Measurements from ENCODE around the gene WDR33.

WDR33 gene

DNA sequence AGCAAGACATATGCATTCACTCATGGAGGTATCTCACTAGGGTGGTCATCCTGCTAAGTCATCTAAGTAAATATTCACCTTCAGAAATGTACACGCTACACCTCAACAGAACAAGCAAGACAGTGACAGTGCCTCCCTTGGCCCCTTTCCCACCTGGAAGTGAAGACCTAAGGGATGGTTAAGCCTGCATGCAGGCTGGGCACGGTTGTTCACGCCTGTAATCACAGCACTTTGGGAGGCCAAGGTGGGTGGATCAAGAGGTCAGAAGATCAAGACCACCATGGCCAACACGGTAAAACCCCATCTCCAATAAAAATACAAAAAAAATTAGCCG is 140.0 kb downstream of the WDR33 start:
- Mint-ChIP-seq H3K4me1 (peaks cover 6% of the 10 kb centered on the region), H3K27ac (no peak overlapping the region), H3K4me3 (no peak overlapping the region), H3K9me3 (no peaks in the 10 kb centered on the region), H3K27me3 (peaks cover 79% of the 10 kb centered on the region)
- no peak for DNase-seq
- ATAC-seq: no peak

DNA sequence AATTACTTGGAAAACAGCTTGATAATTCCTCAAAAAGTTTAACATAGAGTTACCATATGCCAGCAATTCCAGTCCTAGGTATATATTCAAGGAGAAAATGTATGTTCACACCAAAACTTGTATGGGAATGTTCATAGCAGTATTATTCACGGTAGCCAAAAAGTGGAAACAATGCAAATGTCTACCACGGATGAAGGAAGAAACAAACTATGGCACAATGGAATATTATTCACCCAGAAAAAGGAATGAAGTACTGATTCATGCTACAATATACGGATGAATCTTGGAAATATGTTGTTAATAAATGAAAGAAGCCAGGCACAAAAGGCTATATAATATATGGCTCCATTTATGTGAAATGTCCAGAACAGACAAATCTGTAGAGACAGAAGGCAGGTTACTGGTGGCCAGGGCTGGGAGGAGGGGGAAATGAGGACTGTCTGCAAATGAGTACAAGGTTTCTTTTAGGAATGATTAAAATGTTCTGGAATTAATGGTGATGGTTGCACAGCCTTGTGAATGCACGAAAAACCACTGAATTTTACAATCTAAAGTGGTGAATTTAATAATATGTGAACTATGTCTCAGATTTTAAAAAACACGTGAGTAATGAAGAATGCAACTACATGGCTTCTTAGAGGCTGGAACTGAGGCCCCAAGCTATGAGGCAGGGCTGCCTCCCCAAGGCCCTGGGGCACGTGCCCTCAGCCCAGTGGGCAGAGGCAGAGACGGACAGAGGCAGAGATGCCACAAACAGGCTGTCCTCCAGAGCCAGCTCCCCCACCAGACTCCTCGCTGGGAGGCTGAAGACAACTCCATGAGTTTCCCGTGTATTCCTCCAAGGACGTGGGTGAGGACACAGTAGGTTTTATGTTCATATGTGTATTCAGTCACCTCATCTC is 140.7 kb downstream of the WDR33 start:
- no peak overlapping the region for H3K4me3 Mint-ChIP-seq
- no peaks in the 10 kb centered on the region for H3K9me3 Mint-ChIP-seq
- ATAC-seq (no peak), DNase-seq (peak in 1 of 2 donors; percentile 5)
- H3K4me1 Mint-ChIP-seq: peaks cover 6% of the 10 kb centered on the region
- peaks cover 80% of the 10 kb centered on the region for H3K27me3 Mint-ChIP-seq
- H3K27ac Mint-ChIP-seq: no peak overlapping the region

GRCh38 chr2:127669056-127669455 is 141.9 kb downstream of the WDR33 start:
- H3K9me3 Mint-ChIP-seq: no peaks in the 10 kb centered on the region
- DNase-seq: no peak

DNA sequence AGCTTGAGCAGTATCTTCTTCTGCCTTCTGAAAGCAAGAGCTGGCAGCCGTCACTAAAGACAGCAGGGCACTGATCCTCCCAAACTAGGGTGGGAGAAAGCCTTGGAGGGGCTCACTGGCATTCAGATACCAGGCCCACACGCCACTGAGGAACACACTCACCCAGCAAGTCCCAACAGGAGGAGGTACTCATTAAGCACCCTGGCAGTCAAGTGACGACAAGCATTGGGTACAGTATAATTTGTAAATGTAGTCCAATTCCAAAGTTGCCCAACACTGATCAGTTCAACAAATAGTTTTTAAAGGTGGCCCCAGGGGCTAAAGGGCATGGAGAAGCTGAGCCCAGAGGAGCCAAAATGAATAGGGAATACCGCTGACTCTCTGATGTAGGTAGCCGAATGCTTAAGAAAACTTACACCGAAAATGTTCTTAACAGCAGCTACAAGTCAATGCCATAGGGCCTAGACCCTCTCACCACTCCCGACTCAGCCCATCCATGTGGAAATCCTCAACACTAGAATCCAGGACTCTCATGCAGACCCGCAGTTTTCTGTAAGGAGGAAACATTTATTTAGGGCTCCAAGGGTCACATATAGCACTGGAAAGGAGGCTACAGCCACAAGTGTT is 145.6 kb downstream of the WDR33 start:
- no peak overlapping the region for H3K4me3 Mint-ChIP-seq
- H3K27ac Mint-ChIP-seq: no peak overlapping the region
- DNase-seq (no peak), ATAC-seq (no peak)
- H3K9me3 Mint-ChIP-seq: no peaks in the 10 kb centered on the region
- peaks cover 81% of the 10 kb centered on the region for H3K27me3 Mint-ChIP-seq
- H3K4me1 Mint-ChIP-seq: peaks cover 7% of the 10 kb centered on the region

More at GRCh38 chr2:127669056-127669455, 141.9 kb downstream of the WDR33 start:
- no peak for ATAC-seq
- H3K27me3 Mint-ChIP-seq: peaks cover 85% of the 10 kb centered on the region
- no peak overlapping the region for H3K27ac Mint-ChIP-seq
- H3K4me3 Mint-ChIP-seq: no peak overlapping the region
- peaks cover under 1% of the 10 kb centered on the region for H3K4me1 Mint-ChIP-seq

DNA sequence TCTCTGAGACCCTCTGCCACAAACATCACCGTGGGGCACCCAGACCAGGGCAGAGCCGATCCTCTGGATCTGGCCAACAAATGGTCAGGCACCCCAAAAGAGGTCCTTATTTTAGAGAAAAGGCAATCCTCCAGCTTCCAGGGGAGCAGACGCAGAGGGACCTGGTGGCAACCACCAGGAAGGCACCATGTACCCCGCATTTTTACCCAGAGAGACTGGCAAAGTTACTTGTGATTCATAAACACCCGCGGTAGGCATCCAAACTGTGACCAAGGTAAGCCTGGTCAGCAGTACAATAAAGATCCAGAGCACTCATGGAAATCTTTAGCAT is 146.1 kb downstream of the WDR33 start:
- Mint-ChIP-seq H3K4me1 (peaks cover 7% of the 10 kb centered on the region), H3K27me3 (peaks cover 80% of the 10 kb centered on the region), H3K9me3 (no peaks in the 10 kb centered on the region), H3K4me3 (no peak overlapping the region), H3K27ac (no peak overlapping the region)
- ATAC-seq: no peak
- DNase-seq: no peak

GRCh38 chr2:127664065-127664894 is 146.7 kb downstream of the WDR33 start:
- Mint-ChIP-seq H3K27me3 (peaks cover 79% of the 10 kb centered on the region), H3K27ac (no peak overlapping the region), H3K4me3 (no peak overlapping the region), H3K9me3 (no peaks in the 10 kb centered on the region), H3K4me1 (peaks cover 7% of the 10 kb centered on the region)
- no peak for DNase-seq
- peak; percentile 33 for ATAC-seq

DNA sequence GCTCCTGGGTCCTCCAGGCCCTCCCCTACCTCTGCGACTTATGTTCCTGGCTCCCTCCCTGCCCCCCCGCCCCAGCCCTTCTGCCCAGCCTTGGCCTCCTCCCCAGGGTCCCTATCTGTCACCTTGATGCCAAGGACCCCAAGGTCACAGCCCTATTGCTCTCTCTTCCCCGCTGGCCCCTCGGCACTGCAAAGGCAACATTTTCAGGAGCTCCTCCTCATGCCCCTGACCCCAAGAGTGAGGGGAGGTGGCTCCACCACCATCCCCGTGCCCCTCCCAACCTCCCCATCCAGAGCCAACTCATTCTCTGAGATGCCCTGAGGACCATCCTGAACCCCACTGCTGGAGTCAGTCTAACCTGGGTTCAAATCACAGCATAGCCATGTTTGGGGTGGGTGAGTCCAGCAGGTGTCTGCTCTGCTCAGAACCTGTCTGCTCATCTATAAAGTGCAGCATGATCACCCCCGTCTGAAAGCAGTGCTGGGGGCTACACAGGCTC is 147.4 kb downstream of the WDR33 start:
- peak overlapping the region in 1 of 2 donors; percentile 79 for H3K27ac Mint-ChIP-seq
- H3K9me3 Mint-ChIP-seq: no peaks in the 10 kb centered on the region
- peaks cover 72% of the 10 kb centered on the region for H3K27me3 Mint-ChIP-seq
- H3K4me3 Mint-ChIP-seq: no peak overlapping the region
- ATAC-seq (peak; percentile 29), DNase-seq (no peak)
- H3K4me1 Mint-ChIP-seq: peaks cover 7% of the 10 kb centered on the region

GRCh38 chr2:127662937-127663565 is 147.9 kb downstream of the WDR33 start:
- ATAC-seq: no peak
- no peak overlapping the region for H3K4me3 Mint-ChIP-seq
- peaks cover 7% of the 10 kb centered on the region for H3K4me1 Mint-ChIP-seq
- no peaks in the 10 kb centered on the region for H3K9me3 Mint-ChIP-seq
- no peak for DNase-seq
- H3K27me3 Mint-ChIP-seq: peaks cover 72% of the 10 kb centered on the region
- H3K27ac Mint-ChIP-seq: no peak overlapping the region

GRCh38 chr2:127661949-127662510 is 148.9 kb downstream of the WDR33 start:
- DNase-seq (no peak), ATAC-seq (no peak)
- Mint-ChIP-seq H3K4me3 (no peak overlapping the region), H3K27me3 (peaks cover 62% of the 10 kb centered on the region), H3K9me3 (no peaks in the 10 kb centered on the region), H3K27ac (no peak overlapping the region), H3K4me1 (peaks cover 7% of the 10 kb centered on the region)

DNA sequence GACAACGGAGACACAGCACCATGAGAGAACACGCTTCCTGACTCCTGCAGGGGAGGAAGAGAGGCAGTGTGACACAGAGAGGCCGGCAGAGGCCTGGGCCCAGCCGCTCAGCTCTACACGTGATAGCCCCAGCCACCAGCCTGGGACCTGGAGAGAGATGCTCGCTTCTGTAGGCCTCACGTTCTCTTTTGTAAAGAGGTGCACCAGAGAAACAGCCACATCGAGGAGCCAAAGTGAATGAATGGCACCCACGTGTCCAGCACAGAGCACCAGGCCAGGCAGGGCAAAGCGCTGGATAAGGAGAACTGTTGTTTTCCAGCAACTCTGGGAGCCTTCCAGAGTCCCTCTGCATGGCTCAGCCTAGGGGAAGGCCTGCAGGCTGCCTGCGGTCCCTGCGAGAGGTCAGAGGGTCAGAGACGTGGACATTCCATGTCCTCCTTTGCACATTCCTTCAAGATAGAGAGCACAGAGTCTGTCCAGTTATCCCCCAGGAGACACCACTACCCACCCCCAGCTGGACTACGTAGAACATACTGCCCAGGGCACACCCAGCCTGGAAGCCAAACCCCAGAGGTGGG is 149.8 kb downstream of the WDR33 start:
- no peak for DNase-seq
- ATAC-seq: no peak
- H3K27me3 Mint-ChIP-seq: peaks cover 54% of the 10 kb centered on the region
- H3K4me1 Mint-ChIP-seq: peaks cover 7% of the 10 kb centered on the region
- no peak overlapping the region for H3K27ac Mint-ChIP-seq
- H3K9me3 Mint-ChIP-seq: no peaks in the 10 kb centered on the region
- H3K4me3 Mint-ChIP-seq: no peak overlapping the region

DNA sequence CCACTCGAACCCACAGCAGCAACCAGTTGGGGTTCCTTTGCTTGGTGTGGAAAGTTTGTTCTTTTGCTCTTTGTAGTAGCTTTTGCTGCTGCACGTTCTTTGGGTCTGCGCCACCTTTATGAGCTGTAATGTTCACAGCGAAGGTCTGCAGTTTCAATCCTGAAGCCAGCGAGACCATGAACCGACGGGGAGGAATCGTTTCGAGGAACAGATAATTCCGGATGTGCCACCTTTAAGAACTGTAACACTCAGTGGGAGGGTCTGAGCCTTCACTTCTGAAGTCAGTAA is 150.7 kb downstream of the WDR33 start:
- ATAC-seq (no peak), DNase-seq (no peak)
- Mint-ChIP-seq H3K4me3 (no peak overlapping the region), H3K4me1 (peaks cover 7% of the 10 kb centered on the region), H3K27ac (no peak overlapping the region), H3K9me3 (no peaks in the 10 kb centered on the region), H3K27me3 (peaks cover 45% of the 10 kb centered on the region)

- no peak for ATAC-seq
- no peak for DNase-seq
- Mint-ChIP-seq H3K4me3 (no peak overlapping the region), H3K27me3 (peaks cover 39% of the 10 kb centered on the region), H3K4me1 (peaks cover 7% of the 10 kb centered on the region), H3K27ac (no peak overlapping the region), H3K9me3 (no peaks in the 10 kb centered on the region)
Observed at GRCh38 chr2:127659408-127660290, 151.3 kb downstream of the WDR33 start.

GRCh38 chr2:127658641-127659407 is 152.1 kb downstream of the WDR33 start:
- peaks cover 5% of the 10 kb centered on the region for H3K4me1 Mint-ChIP-seq
- no peak for DNase-seq
- ATAC-seq: no peak
- no peaks in the 10 kb centered on the region for H3K9me3 Mint-ChIP-seq
- peaks cover 30% of the 10 kb centered on the region for H3K27me3 Mint-ChIP-seq
- H3K4me3 Mint-ChIP-seq: no peak overlapping the region
- H3K27ac Mint-ChIP-seq: no peak overlapping the region

- H3K27ac Mint-ChIP-seq: no peak overlapping the region
- peaks cover 24% of the 10 kb centered on the region for H3K27me3 Mint-ChIP-seq
- ATAC-seq (no peak), DNase-seq (no peak)
- no peaks in the 10 kb centered on the region for H3K9me3 Mint-ChIP-seq
- no peak overlapping the region for H3K4me3 Mint-ChIP-seq
- H3K4me1 Mint-ChIP-seq: peaks cover 7% of the 10 kb centered on the region
Observed at GRCh38 chr2:127658146-127658545, 152.8 kb downstream of the WDR33 start.
